Measurements from ENCODE around the gene SUMF1.
A peak's percentile ranks its signal among the peaks of the same experiment; 100 is the strongest.

The SUMF1 gene

DNA sequence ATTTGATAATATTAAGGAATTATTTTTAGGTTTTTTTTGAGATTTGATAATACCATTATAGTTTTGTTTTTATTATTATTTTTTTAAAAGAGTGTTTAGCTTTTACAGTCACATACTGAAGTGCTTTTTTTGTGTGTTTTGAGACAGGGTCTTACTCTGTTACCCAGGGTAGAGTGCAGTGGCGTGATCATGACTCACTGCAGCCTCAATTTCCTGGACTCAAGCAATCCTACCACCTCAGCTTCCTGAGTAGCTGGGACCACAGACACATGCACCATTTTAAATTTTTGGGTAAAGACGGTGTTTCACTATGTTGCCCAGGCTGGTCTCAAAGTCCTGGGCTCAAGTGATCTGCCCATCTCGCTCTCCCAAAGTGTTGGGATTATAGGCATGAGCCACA, 73.0 kb downstream of the SUMF1 start:
- H3K4me1 ChIP-seq (ENCODE audit: control insufficient read depth, insufficient read depth, low read depth, low read length), result peaks cover 3% of the 10 kb centered on the region
- no peak overlapping the region for H3K4ac ChIP-seq (ENCODE audit: low read depth in 1 of 2, low read length in 2 of 2)
- H2BK15ac ChIP-seq (ENCODE audit: low read depth, poor library complexity, severe bottlenecking), result no peak overlapping the region
- H3K27me3 ChIP-seq (ENCODE audit: control insufficient read depth in 1 of 2, insufficient read depth in 1 of 2, low read length in 2 of 2), result no peaks in the 10 kb centered on the region
- H3K27ac ChIP-seq (ENCODE audit: low read length, poor library complexity, severe bottlenecking), result no peak overlapping the region
- H3K79me1 ChIP-seq (replicated peaks; ENCODE audit: low read length, poor library complexity, severe bottlenecking), result peaks cover 5% of the 10 kb centered on the region
- DNase-seq, result peak; percentile 39
- no peak overlapping the region for H3K9ac ChIP-seq (ENCODE audit: low read length)
- H3K36me3 ChIP-seq (ENCODE audit: control insufficient read depth in 1 of 2, insufficient read depth in 2 of 2, low read depth in 1 of 2, low read length in 2 of 2), result peaks cover 0 to 10% of the 10 kb centered on the region in 2 experiments
- H3K23ac ChIP-seq (ENCODE audit: low read length in 2 of 2), result no peak overlapping the region
- H4K91ac ChIP-seq (ENCODE audit: low read length), result no peak overlapping the region
- no peak overlapping the region for H2AK5ac ChIP-seq (ENCODE audit: low read length, severe bottlenecking)
- WGBS, result 76% methylated on average over 3 of the region's 3 CpGs
- H2AFZ ChIP-seq (ENCODE audit: low read depth, low read length), result no peak overlapping the region
- no peak overlapping the region for H2BK5ac ChIP-seq (ENCODE audit: low read depth, low read length, poor library complexity, severe bottlenecking)
- H3K14ac ChIP-seq (ENCODE audit: low read length in 2 of 2), result peak overlapping the region in 1 of 2 experiments; percentile 51
- no peak overlapping the region for H2BK120ac ChIP-seq (ENCODE audit: low read depth, low read length)
- H3K4me3 ChIP-seq (ENCODE audit: insufficient read depth in 1 of 2, low read depth in 1 of 2, low read length in 2 of 2), result no peak overlapping the region
- H3K18ac ChIP-seq (ENCODE audit: low read depth in 1 of 2, low read length in 2 of 2), result peak overlapping the region in 1 of 2 experiments; percentile 19
- H2BK12ac ChIP-seq (ENCODE audit: low read length in 2 of 2), result no peak overlapping the region
- H4K8ac ChIP-seq (ENCODE audit: low read length), result no peak overlapping the region
- H3K9me3 ChIP-seq (ENCODE audit: control insufficient read depth, low read length), result peaks cover 5% of the 10 kb centered on the region
- H3K4me2 ChIP-seq (ENCODE audit: low read length, poor library complexity, severe bottlenecking), result no peak overlapping the region

- peaks cover 3% of the 10 kb centered on the region for H3K4me1 ChIP-seq (ENCODE audit: control insufficient read depth, insufficient read depth, low read depth, low read length)
- H3K4me3 ChIP-seq (ENCODE audit: insufficient read depth in 1 of 2, low read depth in 1 of 2, low read length in 2 of 2), result no peak overlapping the region
- no peak overlapping the region for H3K27ac ChIP-seq (ENCODE audit: low read length, poor library complexity, severe bottlenecking)
- H3K23ac ChIP-seq (ENCODE audit: low read length in 2 of 2), result no peak overlapping the region
- no peak overlapping the region for H2AK5ac ChIP-seq (ENCODE audit: low read length, severe bottlenecking)
- peaks cover 0 to 10% of the 10 kb centered on the region in 2 experiments for H3K36me3 ChIP-seq (ENCODE audit: control insufficient read depth in 1 of 2, insufficient read depth in 2 of 2, low read depth in 1 of 2, low read length in 2 of 2)
- H3K4ac ChIP-seq (ENCODE audit: low read depth in 1 of 2, low read length in 2 of 2), result no peak overlapping the region
- no peak overlapping the region for H2BK120ac ChIP-seq (ENCODE audit: low read depth, low read length)
- no peak overlapping the region for H3K4me2 ChIP-seq (ENCODE audit: low read length, poor library complexity, severe bottlenecking)
- no peak overlapping the region for H4K91ac ChIP-seq (ENCODE audit: low read length)
- H3K18ac ChIP-seq (ENCODE audit: low read depth in 1 of 2, low read length in 2 of 2), result no peak overlapping the region
- no peak overlapping the region for H2BK5ac ChIP-seq (ENCODE audit: low read depth, low read length, poor library complexity, severe bottlenecking)
- H3K27me3 ChIP-seq (ENCODE audit: control insufficient read depth in 1 of 2, insufficient read depth in 1 of 2, low read length in 2 of 2), result no peaks in the 10 kb centered on the region
- H4K8ac ChIP-seq (ENCODE audit: low read length), result no peak overlapping the region
- H3K9ac ChIP-seq (ENCODE audit: low read length), result no peak overlapping the region
- H3K9me3 ChIP-seq (ENCODE audit: control insufficient read depth, low read length), result peaks cover 5% of the 10 kb centered on the region
- peak overlapping the region; percentile 28 for H2BK15ac ChIP-seq (ENCODE audit: low read depth, poor library complexity, severe bottlenecking)
- DNase-seq, result no peak
- 97% methylated on average over 5 of the region's 5 CpGs for WGBS
- H2BK12ac ChIP-seq (ENCODE audit: low read length in 2 of 2), result peak overlapping the region in 1 of 2 experiments; percentile 77
- H3K14ac ChIP-seq (ENCODE audit: low read length in 2 of 2), result no peak overlapping the region
- no peak overlapping the region for H2AFZ ChIP-seq (ENCODE audit: low read depth, low read length)
- H3K79me1 ChIP-seq (replicated peaks; ENCODE audit: low read length, poor library complexity, severe bottlenecking), result peaks cover 3% of the 10 kb centered on the region
Measured at GRCh38 chr3:4392992-4393391, 74.1 kb downstream of the SUMF1 start.

- Histone ChIP-seq H2BK15ac (ENCODE audit: low read depth, poor library complexity, severe bottlenecking) (no peak overlapping the region), H3K27ac (ENCODE audit: low read length, poor library complexity, severe bottlenecking) (no peak overlapping the region), H3K79me1 (replicated peaks; ENCODE audit: low read length, poor library complexity, severe bottlenecking) (no peaks in the 10 kb centered on the region), H3K4me3 (ENCODE audit: insufficient read depth in 1 of 2, low read depth in 1 of 2, low read length in 2 of 2) (no peak overlapping the region), H3K4me1 (ENCODE audit: control insufficient read depth, insufficient read depth, low read depth, low read length) (no peaks in the 10 kb centered on the region), H3K9me3 (ENCODE audit: control insufficient read depth, low read length) (peaks cover 5% of the 10 kb centered on the region), H4K91ac (ENCODE audit: low read length) (no peak overlapping the region), H3K18ac (ENCODE audit: low read depth in 1 of 2, low read length in 2 of 2) (no peak overlapping the region), H2BK5ac (ENCODE audit: low read depth, low read length, poor library complexity, severe bottlenecking) (no peak overlapping the region), H3K23ac (ENCODE audit: low read length in 2 of 2) (no peak overlapping the region), H3K4ac (ENCODE audit: low read depth in 1 of 2, low read length in 2 of 2) (no peak overlapping the region), H3K36me3 (ENCODE audit: control insufficient read depth in 1 of 2, insufficient read depth in 2 of 2, low read depth in 1 of 2, low read length in 2 of 2) (peaks cover 0 to 6% of the 10 kb centered on the region in 2 experiments), H3K27me3 (ENCODE audit: control insufficient read depth in 1 of 2, insufficient read depth in 1 of 2, low read length in 2 of 2) (no peaks in the 10 kb centered on the region), H3K4me2 (ENCODE audit: low read length, poor library complexity, severe bottlenecking) (no peak overlapping the region), H2AK5ac (ENCODE audit: low read length, severe bottlenecking) (no peak overlapping the region), H2BK120ac (ENCODE audit: low read depth, low read length) (no peak overlapping the region), H3K14ac (ENCODE audit: low read length in 2 of 2) (no peak overlapping the region), H2AFZ (ENCODE audit: low read depth, low read length) (no peak overlapping the region), H3K9ac (ENCODE audit: low read length) (no peak overlapping the region), H4K8ac (ENCODE audit: low read length) (no peak overlapping the region), H2BK12ac (ENCODE audit: low read length in 2 of 2) (no peak overlapping the region)
- 83% methylated on average over 1 of the region's 2 CpGs for WGBS
- DNase-seq, result no peak
Measured at GRCh38 chr3:4387210-4388204, 79.6 kb downstream of the SUMF1 start.

GRCh38 chr3:4385201-4385600, 81.9 kb downstream of the SUMF1 start:
- H3K27ac ChIP-seq (ENCODE audit: low read length, poor library complexity, severe bottlenecking), result no peak overlapping the region
- H2BK15ac ChIP-seq (ENCODE audit: low read depth, poor library complexity, severe bottlenecking), result no peak overlapping the region
- no peak overlapping the region for H3K23ac ChIP-seq (ENCODE audit: low read length in 2 of 2)
- H3K4me1 ChIP-seq (ENCODE audit: control insufficient read depth, insufficient read depth, low read depth, low read length), result no peaks in the 10 kb centered on the region
- no peak overlapping the region for H2AK5ac ChIP-seq (ENCODE audit: low read length, severe bottlenecking)
- no peak overlapping the region for H3K4ac ChIP-seq (ENCODE audit: low read depth in 1 of 2, low read length in 2 of 2)
- H3K18ac ChIP-seq (ENCODE audit: low read depth in 1 of 2, low read length in 2 of 2), result no peak overlapping the region
- WGBS, result 98% methylated on average over 5 of the region's 6 CpGs
- H3K9ac ChIP-seq (ENCODE audit: low read length), result no peak overlapping the region
- no peak overlapping the region for H2BK120ac ChIP-seq (ENCODE audit: low read depth, low read length)
- H3K9me3 ChIP-seq (ENCODE audit: control insufficient read depth, low read length), result no peaks in the 10 kb centered on the region
- DNase-seq, result no peak
- H3K4me2 ChIP-seq (ENCODE audit: low read length, poor library complexity, severe bottlenecking), result no peak overlapping the region
- H3K14ac ChIP-seq (ENCODE audit: low read length in 2 of 2), result no peak overlapping the region
- no peak overlapping the region for H2AFZ ChIP-seq (ENCODE audit: low read depth, low read length)
- peaks cover 0 to 2% of the 10 kb centered on the region in 2 experiments for H3K36me3 ChIP-seq (ENCODE audit: control insufficient read depth in 1 of 2, insufficient read depth in 2 of 2, low read depth in 1 of 2, low read length in 2 of 2)
- no peaks in the 10 kb centered on the region for H3K27me3 ChIP-seq (ENCODE audit: control insufficient read depth in 1 of 2, insufficient read depth in 1 of 2, low read length in 2 of 2)
- H3K4me3 ChIP-seq (ENCODE audit: insufficient read depth in 1 of 2, low read depth in 1 of 2, low read length in 2 of 2), result no peak overlapping the region
- no peak overlapping the region for H2BK12ac ChIP-seq (ENCODE audit: low read length in 2 of 2)
- H3K79me1 ChIP-seq (replicated peaks; ENCODE audit: low read length, poor library complexity, severe bottlenecking), result peaks cover 3% of the 10 kb centered on the region
- no peak overlapping the region for H4K8ac ChIP-seq (ENCODE audit: low read length)
- H2BK5ac ChIP-seq (ENCODE audit: low read depth, low read length, poor library complexity, severe bottlenecking), result no peak overlapping the region
- no peak overlapping the region for H4K91ac ChIP-seq (ENCODE audit: low read length)
